HPDE6-E6E7 (cell line): ENCODE results near the gene CLIP2.
"Not testable (repeated sequence)": the region's sequence is repeated elsewhere in the genome, so short reads cannot be mapped to it uniquely, and the experiment has no call there.

ENCODE experiments used
- DNase-seq: peaks from one replicate; pipeline ENCODE4 v3.0.0; 2011; ENCODE audit warnings: missing footprints; ENCODE audit errors: extremely low spot score

CLIP2 gene

GRCh38 chr7:74430961-74431466, 141.8 kb downstream of the CLIP2 start:
- no peak for DNase-seq

GRCh38 chr7:74437291-74437571, 148.0 kb downstream of the CLIP2 start:
- not testable (repeated sequence) for DNase-seq

- no peak for DNase-seq
Measured at GRCh38 chr7:74438327-74438726, 149.1 kb downstream of the CLIP2 start.

- no peak for DNase-seq
Measured at GRCh38 chr7:74439541-74439940, 150.3 kb downstream of the CLIP2 start.

GRCh38 chr7:74440143-74440542, 150.9 kb downstream of the CLIP2 start:
- not testable (repeated sequence) for DNase-seq

GRCh38 chr7:74441801-74442200, 152.6 kb downstream of the CLIP2 start:
- no peak for DNase-seq

- no peak for DNase-seq
Measured at GRCh38 chr7:74443543-74444247, 154.5 kb downstream of the CLIP2 start.

GRCh38 chr7:74449144-74449543, 159.9 kb downstream of the CLIP2 start:
- no peak for DNase-seq

- no peak for DNase-seq
Measured at GRCh38 chr7:74449809-74450397, 160.7 kb downstream of the CLIP2 start.

- no peak for DNase-seq
Measured at GRCh38 chr7:74452748-74453321, 163.6 kb downstream of the CLIP2 start.

- DNase-seq = peak; percentile 66
Measured at GRCh38 chr7:74453322-74454011, 164.3 kb downstream of the CLIP2 start, which contains the start of gene GTF2IRD1. Gene GTF2IRD1, plus strand, starts transcription at chr7:74453906. Its CDS starts 54,175 bp downstream, at chr7:74508081.

- no peak for DNase-seq
Measured at GRCh38 chr7:74454021-74454924, 165.1 kb downstream of the CLIP2 start.

- no peak for DNase-seq
Measured at GRCh38 chr7:74454925-74455288, 165.7 kb downstream of the CLIP2 start.

GRCh38 chr7:74455291-74455804, 166.1 kb downstream of the CLIP2 start:
- DNase-seq = no peak
